ENCODE data around the gene SMARCB1.

Gene SMARCB1

DNA sequence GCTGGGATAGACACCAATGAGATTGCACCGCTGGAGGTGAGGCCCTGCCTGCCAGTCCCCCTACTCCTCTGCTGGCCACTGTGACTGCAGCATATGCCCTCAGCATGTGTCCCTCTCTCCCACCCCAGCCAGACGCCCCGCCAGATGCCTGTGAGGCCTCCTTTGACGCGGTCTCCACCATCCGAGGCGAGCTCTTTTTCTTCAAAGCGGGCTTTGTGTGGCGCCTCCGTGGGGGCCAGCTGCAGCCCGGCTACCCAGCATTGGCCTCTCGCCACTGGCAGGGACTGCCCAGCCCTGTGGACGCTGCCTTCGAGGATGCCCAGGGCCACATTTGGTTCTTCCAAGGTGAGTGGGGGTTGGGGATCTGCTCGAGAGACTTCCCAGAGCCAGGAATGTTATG, 5.7 kb upstream of the SMARCB1 start:
- DNase-seq: no peak

DNA sequence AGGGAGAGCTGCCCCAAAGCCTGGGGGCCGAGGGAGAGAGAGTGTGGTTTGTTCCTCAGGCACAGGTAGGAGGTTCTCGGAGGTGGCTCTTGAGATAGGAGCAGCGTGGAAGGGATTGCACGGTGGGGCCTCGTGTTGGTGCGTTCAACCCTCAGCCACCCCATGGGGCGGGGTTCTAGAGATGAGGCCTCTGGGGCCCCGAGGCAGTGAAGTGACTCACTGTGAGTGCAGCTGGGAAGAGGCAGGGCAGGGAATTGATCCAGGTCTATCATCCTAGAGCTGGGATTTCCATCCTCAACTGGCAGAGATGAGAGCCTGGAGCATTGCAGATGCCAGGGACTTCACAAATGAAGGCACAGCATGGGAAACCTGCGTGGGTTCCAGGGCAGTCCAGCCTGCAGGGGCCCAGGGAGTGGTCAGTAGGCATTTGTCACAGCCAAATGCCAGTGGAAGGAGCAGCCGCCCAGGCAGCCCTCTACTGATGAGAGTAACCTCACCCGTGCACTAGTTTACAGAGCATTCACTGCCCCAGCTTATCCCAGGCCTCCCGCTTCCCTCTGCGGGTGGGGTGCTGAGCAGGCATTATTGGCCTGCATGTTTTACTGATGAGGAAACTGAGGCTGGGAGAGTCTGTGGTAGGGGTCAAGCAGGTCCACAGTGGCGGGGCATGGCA, 5.1 kb upstream of the SMARCB1 start:
- DNase-seq: no peak

DNA sequence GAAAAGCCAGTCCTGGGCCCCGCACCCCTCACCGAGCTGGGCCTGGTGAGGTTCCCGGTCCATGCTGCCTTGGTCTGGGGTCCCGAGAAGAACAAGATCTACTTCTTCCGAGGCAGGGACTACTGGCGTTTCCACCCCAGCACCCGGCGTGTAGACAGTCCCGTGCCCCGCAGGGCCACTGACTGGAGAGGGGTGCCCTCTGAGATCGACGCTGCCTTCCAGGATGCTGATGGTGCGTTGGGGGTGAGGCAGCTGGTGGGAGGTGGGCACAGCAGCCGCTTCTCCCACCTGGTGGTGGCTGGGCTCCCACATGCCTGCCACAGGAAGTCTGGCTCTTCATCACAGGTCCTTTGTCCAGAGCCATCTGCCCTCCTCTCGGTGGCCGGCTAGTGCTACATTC, 4.5 kb upstream of the SMARCB1 start:
- no peak for DNase-seq

DNA sequence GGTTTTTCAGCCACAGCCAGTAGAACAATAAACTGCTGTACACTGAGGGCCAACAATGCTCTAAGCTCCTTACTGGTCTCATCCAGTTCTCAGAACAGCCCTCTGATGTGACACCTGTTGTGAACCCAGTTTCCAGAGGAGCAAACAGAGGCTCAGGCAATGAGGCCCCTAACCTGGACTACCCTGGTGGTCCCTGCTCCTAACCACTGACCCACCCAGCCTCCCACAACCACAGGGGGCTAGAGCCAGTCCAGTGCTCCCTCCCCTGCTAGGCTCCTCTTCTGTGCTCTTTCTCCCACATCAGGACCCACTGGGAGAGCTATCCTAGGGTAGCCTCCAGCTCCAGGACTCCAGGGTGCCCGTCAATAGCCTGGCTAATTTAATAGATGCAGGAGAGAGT, 4.1 kb upstream of the SMARCB1 start:
- DNase-seq: no peak

DNA sequence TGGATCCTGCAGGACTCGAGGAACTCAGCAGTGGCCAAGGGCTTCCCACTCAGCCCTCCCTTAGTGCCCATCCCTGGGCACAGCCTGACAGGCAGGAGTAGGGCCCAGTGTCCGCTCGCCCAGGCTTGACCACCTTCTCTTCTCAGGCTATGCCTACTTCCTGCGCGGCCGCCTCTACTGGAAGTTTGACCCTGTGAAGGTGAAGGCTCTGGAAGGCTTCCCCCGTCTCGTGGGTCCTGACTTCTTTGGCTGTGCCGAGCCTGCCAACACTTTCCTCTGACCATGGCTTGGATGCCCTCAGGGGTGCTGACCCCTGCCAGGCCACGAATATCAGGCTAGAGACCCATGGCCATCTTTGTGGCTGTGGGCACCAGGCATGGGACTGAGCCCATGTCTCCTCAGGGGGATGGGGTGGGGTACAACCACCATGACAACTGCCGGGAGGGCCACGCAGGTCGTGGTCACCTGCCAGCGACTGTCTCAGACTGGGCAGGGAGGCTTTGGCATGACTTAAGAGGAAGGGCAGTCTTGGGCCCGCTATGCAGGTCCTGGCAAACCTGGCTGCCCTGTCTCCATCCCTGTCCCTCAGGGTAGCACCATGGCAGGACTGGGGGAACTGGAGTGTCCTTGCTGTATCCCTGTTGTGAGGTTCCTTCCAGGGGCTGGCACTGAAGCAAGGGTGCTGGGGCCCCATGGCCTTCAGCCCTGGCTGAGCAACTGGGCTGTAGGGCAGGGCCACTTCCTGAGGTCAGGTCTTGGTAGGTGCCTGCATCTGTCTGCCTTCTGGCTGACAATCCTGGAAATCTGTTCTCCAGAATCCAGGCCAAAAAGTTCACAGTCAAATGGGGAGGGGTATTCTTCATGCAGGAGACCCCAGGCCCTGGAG, 3.3 kb upstream of the SMARCB1 start:
- no peak for DNase-seq

DNA sequence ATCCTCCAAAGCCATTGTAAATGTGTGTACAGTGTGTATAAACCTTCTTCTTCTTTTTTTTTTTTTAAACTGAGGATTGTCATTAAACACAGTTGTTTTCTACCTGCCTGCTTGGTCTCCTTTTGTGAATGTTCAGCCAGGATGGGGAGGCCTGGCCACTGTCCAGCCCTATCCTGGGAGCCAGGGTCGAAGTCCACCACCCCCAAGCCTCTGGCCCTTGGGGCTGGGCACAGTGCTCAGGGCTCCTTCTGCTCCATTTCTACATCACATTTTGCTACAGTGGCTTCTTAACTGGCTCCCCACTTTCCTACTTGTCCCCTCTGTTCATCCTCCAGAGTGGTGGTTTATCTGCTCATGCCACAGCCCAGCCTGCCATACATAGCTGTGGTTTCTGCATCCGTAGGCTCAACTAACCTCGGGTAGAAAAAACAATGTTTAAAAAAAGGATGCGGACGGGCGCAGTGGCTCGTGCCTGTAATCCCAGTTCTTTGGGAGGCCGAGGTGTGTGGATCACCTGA, 2.5 kb upstream of the SMARCB1 start:
- no peak for DNase-seq

DNA sequence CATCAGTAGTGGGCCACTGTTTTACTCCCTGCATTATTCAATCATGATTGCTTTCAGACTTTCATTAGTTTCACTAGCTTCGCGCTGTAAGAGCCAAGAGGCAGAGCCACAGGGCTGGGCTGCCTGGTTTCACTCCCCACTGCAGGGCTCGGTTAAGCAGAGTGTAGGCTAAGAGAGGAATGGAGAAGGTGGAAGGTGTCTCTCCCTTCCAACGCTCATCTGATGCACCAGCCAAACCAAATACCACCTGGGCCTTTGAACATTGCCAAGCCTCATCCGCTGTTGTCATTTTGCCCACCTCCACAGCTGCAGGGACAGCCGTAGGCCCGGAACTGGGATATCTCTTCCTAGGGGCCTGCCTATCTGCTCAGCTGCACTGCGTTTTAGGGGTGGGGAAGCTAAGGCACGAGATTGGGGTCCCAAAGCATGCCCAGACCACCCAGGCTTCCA, 480 bp upstream of the SMARCB1 start:
- DNase-seq: no peak

DNA sequence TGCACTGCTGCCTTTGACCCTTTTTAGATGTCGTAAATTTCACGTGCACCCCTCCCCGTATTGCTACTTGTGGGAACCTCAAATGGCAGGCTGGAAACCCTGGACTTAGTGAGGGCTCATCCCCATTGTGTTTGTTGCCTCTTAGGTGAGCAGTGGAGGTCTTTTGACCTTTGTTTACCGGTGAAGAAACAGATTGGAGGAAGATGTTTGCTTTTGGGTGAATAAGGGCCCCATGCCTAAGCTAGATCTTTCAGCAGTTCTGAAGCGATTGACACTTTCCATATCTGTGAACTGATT, 782 bp downstream of the SMARCB1 start:
- no peak for DNase-seq

DNA sequence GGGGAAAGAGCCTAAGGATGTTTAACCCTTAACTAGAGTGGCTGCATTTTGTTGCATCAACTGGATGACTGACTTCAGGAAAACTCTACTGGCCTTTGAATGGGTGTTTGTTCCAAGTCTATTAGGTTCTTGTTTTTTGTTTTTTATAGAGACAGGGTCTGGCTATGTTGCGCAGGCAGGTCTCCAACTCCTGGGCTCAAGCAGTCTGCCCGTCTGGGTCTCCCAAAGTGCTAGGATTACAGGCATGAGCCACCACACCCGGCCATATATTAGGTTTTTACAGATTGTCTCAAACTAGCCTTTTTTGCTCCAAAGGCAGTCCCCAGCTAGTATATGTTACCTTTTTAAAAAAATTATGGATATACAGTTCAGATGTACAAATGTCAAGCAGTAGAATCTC, 1.1 kb downstream of the SMARCB1 start:
- no peak for DNase-seq

DNA sequence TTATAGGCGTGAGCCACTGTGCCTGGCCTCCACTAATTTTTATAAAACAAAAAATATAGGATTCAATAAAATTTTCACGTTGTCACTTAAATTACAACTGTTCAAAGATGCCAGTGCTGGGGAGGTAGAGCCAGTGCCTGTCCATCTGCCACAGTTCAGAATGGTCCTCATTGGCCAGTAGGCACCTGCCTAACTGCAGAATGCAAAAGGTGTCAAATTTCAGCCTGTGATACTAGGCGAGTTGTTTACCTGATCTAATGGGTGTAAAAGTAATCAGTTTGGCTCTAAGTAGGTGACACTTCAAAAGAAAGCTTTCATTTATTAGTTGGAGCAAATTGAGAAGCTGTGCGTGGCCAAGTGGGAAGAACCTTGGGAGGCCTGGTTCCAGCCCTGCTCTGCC, 2.4 kb downstream of the SMARCB1 start:
- no peak for DNase-seq

DNA sequence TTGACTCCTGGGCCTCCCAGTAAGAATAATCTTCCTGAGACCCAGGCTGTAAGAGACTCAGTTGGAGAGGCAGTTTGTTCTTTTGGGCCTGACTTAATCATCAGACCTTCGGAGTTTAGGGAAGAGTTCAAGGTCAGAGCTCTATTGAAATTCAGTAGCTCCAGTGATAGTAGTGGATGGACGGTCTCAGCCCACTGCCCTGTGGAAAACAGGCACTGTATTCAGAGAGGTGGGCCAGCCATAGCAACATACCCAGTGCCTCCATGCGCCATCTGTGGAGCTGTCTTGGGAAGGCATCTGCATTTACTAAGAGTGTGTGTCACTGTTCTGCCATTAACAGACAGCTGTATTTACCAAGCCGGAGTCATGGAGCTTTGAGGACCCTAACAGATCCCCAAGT, 2.9 kb downstream of the SMARCB1 start:
- no peak for DNase-seq

DNA sequence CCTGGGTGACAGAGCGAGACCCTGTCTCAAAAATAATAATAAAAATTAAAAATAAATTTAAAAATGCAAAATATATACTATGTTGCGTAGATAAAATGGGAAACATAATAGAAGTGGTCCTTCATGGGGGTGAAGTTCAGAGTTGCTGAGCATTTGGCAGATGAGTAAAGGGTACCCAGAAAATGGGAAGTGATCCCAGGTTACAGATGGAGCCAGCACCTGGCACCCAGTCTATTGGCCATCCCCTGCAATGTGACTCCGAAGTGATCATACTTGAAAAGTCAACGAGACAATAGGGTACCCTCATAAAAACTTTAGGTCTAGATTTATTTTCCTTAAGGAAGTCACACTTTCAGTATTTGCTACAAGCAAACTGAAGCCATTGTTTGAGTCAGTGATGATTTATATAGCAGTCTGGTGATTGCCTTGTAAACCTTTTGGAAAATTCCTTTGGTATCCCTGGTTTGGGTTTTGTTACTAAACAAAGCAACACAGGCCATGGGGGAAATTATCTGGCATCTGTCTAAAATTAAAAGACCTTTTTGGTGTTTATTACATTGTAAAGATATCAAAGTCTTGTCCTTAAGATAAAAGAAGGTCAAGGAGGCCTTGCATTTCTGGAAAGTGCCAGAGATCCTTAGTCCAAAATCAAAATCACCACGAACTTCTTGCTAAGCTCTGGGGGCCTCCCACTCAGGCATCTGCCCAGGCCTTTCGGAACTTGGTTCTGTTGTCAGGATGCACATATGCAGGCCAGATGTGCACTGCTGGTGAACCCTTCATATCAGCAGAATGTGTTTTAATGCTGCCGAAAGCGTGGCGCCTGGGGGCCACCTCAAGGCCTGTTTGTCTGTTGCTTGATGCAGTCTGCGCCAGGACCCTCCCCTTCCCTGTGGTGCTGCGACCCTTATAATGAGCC, 4.3 kb downstream of the SMARCB1 start:
- no peak for DNase-seq

DNA sequence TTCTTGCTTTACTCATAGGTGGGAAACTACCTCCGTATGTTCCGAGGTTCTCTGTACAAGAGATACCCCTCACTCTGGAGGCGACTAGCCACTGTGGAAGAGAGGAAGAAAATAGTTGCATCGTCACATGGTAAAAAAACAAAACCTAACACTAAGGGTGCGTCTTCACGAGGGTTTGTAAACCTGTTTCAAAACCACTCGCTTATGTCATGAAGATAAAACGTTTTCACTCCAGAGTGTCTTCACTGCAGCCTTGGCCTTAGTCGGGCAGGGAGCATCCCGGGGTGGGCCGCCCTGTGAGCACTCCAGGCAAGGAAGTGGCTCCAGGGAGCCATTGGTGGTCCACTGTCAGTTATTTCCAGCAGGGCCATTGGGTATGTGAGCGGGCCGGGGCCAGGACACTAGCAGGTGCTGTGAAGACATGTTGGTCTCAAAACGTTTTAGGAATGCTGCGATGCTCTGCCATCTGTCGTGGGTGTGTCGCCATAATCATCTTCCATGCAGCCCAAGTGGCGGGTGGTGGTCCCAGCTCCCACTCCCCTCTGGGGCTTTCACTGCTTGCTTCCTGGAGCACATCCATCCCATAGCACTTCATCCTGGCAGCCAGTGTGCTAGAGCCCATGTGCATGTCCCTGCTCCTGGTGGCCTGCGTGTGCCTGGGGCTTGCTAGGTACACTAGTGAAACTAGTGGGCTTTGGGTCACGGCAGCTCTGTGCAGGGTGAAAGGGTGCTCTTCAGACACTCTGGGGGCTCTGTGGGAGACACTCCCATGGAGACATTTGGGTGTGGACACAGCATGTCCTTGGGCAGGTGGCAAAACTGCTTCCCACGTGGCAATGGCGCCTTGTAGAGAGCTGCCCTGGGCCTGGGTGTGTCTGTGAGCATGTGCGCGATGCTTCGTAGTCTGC, 5.2 kb downstream of the SMARCB1 start:
- no peak for DNase-seq

DNA sequence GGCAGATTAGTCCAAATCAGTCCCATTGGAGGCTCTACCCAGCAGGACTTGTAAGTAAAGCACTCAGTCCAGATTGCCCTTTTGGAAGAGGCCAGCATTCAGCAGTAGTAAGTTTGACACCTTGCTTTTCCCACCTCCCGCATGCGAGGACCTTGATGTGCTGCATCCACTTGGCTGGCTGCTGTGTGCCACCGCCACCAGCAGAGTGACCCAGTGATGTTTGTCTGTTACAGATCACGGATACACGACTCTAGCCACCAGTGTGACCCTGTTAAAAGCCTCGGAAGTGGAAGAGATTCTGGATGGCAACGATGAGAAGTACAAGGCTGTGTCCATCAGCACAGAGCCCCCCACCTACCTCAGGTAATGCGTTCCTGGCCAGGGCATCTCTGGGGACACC, 6.6 kb downstream of the SMARCB1 start:
- DNase-seq: no peak

DNA sequence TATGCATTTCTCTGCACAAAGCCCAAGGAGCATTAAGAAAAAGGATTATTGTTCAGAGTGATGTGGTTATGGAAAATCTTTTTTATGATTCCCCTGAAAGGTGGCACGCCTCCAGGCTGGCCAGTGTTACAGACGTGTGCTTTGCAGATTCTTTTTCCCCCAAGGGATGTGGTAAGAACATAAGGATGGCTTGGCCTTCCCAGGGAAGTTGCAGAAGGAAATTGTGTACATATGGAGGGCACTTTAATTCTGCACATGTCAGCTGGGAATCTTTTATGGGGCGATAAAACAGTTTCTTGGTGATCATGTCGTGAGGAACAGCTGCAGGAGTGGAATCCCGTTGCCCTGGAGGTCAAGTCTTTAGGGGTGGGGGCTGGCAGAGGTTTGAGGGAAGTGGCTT, 9.7 kb downstream of the SMARCB1 start:
- no peak for DNase-seq

DNA sequence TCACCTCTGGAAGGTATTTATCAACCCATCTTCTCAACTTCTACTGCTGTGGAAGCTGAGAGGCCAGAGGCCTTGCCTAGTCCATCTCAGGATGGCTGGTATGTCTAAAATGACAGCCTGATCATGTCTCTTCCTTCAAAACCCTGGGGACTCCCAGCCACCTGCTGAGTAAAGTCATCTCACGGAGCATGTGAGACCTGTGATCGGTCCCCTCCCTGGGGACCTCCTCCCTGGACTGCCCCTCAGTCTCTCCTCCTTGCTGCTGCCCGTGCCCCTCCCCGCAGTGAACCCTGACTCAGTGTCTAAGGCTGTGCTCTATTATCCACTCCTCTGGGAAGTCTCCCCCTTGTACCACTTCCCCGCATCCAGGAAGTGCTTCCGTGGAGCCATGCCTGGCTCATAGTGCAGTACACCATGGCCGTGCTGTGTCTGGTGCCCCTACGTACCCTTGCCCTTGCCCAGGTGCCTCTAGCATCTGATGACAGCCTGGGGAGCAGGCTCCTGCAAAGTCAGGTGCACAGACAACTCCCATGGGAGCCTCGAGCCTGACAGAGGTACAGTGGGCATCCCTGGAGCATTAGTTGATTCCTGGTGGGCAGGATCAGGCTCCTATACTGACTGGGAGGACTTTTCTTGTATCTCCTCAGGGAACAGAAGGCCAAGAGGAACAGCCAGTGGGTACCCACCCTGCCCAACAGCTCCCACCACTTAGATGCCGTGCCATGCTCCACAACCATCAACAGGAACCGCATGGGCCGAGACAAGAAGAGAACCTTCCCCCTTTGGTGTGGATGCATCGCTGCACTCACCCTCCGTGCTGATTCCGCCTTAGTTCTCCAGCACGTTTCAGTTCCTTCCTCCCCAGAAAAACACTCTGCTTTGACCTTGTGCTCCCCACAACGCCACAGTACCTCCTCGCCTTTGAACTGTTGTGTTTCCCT, 13.8 kb downstream of the SMARCB1 start:
- DNase-seq: no peak

DNA sequence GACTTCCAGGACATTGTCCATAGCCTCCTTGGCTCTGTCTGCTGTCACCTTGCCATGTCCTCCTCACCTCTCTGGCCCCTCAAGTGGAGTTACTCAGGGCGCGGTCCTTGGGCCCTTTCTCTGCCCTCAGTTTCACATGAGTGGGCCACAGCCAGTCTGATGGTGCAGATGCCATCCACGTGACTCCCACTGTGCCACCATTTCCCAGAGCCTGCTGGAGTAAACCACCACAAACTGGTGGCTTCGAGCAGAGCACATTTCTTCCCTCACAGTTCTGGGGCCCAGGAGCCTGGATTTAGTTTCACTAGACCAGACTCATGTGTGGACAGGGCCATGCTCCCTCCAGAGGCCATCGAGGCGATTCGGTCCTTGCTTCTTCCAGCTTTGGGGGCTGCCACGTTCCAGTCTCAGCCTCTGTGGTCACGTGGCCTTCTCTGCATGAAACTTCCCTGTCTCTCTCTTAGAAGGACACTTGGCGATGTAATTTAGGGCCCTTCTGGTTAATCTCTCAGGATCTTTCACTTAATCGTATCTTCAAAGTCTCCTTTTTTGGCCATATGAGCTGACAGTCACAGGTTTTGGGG, 14.6 kb downstream of the SMARCB1 start:
- DNase-seq: no peak

DNA sequence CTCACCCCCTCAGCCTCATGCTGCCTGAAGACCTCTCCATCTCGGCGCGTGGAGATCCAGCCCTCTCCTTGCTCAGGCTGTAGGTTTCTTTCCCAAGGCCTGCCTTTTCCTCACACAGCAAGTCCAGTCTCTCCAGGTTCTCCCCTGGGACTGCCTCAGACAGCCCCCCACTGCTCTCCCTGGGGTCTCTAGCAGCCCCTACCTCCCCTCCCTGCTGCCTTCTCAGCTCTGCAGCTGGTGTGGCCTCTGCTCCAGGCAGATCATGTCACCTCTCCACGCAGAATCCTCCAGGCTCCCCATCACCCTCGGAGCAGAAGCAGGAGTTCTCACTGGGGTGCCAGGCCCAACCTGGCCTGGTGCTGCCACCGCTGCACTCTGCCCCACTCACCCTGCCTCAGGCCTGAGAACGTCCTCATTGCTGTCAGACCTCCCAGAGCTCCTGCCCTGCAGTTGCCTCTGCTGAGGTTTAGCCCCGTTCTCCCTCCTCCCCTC, 15.2 kb downstream of the SMARCB1 start:
- no peak for DNase-seq

DNA sequence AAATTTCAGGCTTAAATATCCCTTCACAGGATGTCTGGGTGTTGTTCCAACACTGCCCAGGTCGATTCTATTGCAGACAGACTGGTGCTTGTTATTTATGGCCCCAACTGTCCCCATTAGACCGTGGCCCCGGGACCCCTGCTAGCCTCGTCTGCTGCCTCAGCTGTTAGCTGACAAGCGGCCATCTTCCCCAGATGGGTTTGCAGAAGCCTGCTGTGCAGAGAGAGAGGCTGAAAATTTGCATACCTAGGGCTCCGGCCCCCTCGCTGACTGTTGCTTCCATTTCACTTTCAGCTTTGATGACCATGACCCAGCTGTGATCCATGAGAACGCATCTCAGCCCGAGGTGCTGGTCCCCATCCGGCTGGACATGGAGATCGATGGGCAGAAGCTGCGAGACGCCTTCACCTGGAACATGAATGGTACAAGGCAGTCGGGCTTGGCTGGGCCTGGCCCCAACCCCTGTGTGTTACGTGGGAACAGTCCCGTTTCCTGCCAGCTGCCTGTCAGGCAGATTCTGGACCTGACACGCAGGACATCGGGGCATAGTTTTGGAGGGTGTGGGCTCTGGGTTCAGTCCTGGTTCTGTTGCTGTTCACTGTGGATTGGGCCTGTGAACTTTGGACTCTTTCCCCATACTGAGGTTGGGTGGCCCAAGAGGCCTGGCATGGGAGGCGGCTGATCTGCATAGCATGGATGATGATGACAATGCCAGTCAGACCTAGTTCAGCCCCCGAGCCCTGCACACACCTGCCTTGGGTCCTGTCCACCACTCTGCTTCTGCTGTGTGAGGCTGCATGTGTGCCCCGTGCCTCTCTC, 16.4 kb downstream of the SMARCB1 start:
- DNase-seq: no peak

All from inflammatory macrophage (primary cell).